GM12891 (cell line): ENCODE measurements around the gene FRMD5.

ENCODE experiments used
- DNase-seq: peaks from one replicate; pipeline ENCODE4 v3.0.0; 2011; ENCODE audit warnings: low spot score; ENCODE audit not compliant: insufficient read length
- FAIRE-seq: peaks from 2 replicates; lab custom pipeline; 2011; peaks lifted over from hg19 to GRCh38; lab: Jason Lieb, UNC
- PAX5 ChIP-seq: IDR thresholded peaks from 2 replicates; pipeline ENCODE4 v1.6.1; 2011; ENCODE audit warnings: low read length, moderate library complexity, mild to moderate bottlenecking; ENCODE audit not compliant: insufficient read depth, severe bottlenecking
- POLR2A ChIP-seq: IDR thresholded peaks from 2 replicates; pipeline ENCODE4 v1.6.1; 2011; ENCODE audit warnings: low read depth, low read length, control low read depth
- POLR2AphosphoS5 ChIP-seq: IDR thresholded peaks from 2 replicates; pipeline ENCODE4 v1.6.1; 2011; ENCODE audit warnings: low read depth, low read length, control low read depth
- POU2F2 ChIP-seq: IDR thresholded peaks from 2 replicates; pipeline ENCODE4 v1.6.1; 2011; ENCODE audit warnings: low read depth, mild to moderate bottlenecking, control low read depth, low read length, moderate library complexity
- SPI1 ChIP-seq: IDR thresholded peaks from 2 replicates; pipeline ENCODE4 v1.6.1; 2011; ENCODE audit warnings: low read depth, low read length, control low read depth
- TAF1 ChIP-seq: IDR thresholded peaks from 2 replicates; pipeline ENCODE4 v1.6.1; 2011; ENCODE audit warnings: low read depth, low read length, control low read depth

FRMD5 gene

DNA sequence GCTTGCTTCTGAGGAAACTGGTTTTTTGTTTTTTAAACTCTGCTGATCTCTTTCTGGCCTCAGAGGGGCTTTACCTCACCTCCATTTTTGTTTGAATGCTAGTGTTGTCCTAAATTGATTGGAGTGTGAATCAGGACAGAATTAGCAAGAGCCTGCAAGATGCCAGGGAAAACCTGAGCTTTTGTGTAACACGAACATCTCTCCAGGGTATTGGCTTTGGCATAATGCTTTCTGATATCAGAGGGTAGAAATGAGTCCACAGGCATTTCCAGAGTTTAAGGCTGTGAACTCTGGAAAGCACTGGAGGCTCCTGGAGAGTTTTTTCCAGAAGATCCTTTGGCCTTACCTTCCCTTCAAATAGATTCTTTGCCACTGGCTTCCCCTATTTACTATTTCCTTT, 281.1 kb downstream of the FRMD5 start:
- DNase-seq: no peak
- TF ChIP-seq TAF1: no peak
- no peak for TF ChIP-seq PAX5
- no peak for TF ChIP-seq POLR2A
- no peak for TF ChIP-seq POLR2AphosphoS5
- no peak for TF ChIP-seq SPI1
- TF ChIP-seq POU2F2: no peak
- FAIRE-seq: no peak

GRCh38 chr15:43913026-43913780, 281.9 kb downstream of the FRMD5 start:
- DNase-seq (no peak), FAIRE-seq (no peak)
- no peak for TF ChIP-seq PAX5
- TF ChIP-seq TAF1: no peak
- TF ChIP-seq POLR2AphosphoS5: no peak
- TF ChIP-seq POLR2A: no peak
- TF ChIP-seq SPI1: no peak
- TF ChIP-seq POU2F2: no peak

DNA sequence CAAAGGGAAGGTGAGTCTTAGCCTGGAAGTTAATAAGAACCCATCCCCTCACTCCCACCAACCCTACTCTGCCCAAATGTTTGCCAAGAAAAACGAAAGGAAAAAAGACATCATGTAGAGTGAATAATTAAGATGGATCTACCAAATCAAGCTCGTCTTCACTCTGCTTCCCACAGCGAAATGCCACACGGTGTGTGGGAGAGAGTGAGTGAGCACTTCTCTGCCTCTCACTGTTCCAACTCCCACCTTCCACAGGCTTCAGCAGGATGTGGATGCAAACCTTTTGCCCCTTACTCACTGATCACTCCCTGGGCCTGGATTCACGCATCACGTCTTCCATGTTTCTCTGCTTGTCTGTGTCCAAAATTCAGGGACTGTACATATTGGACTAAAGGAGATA, 282.9 kb downstream of the FRMD5 start:
- DNase-seq (no peak), FAIRE-seq (no peak)
- TF ChIP-seq POU2F2: no peak
- no peak for TF ChIP-seq POLR2A
- TF ChIP-seq POLR2AphosphoS5: no peak
- TF ChIP-seq PAX5: no peak
- TF ChIP-seq SPI1: no peak
- TF ChIP-seq TAF1: no peak

DNA sequence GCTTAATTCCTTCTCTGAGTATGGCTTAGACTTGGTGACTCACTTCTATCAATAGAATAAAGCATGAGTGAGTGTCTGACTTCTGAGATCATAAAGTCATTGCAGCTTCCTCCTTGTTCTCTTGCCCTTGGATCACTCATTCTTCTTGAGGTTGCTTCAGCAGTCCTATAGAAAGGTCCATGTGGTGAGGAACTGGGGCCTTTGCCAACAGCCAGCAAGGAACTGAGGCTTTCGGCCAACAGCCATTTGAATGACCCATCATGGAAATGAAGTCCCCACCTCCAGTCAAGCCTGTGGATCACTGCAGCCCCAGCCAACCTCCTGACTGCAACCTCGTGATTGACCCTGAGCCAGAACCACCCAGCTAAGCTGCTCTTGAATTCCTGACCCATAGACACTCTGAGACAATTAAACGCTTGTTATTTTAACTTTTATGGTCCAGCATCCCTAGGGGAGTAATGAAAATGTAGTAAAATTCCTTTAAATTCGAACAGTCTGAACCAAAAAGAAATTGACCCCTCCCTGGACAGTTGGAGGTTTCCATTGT, 283.8 kb downstream of the FRMD5 start:
- FAIRE-seq: no peak
- no peak for DNase-seq
- TF ChIP-seq POLR2AphosphoS5: no peak
- TF ChIP-seq SPI1: no peak

DNA sequence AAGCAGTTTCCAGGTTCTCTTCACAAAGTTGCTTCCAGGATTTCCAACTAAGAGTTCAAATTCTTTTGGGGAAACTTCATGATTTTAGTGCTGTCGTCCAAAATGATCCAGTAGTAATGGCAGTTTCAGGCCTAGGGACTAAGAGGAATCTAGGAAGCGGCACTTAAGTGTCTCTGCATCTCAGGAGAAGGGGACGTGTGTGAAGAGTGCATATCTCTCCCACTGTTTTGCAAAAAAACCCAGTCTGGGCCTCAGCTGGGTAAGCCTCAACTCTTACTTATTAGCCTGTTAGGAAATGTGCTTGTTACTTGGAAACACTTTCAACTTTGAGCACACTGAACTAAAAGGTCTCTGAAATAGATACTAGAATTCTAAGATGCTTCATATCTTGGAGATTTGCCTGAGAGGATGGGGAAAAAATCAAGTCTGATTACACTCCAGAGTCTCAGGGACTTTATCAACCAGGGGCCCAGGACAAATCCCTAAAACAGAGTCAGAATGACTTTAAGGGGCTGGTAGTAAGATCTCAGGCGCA, 286.5 kb downstream of the FRMD5 start:
- FAIRE-seq (no peak), DNase-seq (no peak)
- TF ChIP-seq POLR2AphosphoS5 (no peak), POLR2A (no peak), SPI1 (no peak), TAF1 (no peak), POU2F2 (no peak), PAX5 (no peak)

DNA sequence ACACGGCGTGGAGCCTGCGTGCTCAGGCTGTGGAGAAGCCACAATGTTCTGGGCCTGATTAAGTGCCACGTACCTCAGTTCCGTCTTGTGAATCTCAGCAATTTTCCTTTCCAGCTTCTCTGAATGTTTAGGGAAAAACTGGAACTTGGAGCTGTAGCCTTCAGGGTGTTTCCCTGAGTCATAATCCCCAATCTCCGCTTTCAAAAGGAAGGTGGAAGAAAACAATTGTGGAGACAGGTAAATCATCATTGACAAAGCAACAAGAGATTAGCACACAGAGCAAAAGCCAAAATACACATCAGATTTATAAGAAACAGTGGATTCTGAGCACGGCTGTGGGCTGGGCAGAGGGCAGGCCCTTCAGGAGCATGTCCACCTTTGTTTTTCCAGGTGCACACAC, 289.3 kb downstream of the FRMD5 start:
- DNase-seq (no peak), FAIRE-seq (no peak)
- TF ChIP-seq TAF1 (no peak), POLR2A (no peak), SPI1 (no peak), POU2F2 (no peak), POLR2AphosphoS5 (no peak), PAX5 (no peak)

DNA sequence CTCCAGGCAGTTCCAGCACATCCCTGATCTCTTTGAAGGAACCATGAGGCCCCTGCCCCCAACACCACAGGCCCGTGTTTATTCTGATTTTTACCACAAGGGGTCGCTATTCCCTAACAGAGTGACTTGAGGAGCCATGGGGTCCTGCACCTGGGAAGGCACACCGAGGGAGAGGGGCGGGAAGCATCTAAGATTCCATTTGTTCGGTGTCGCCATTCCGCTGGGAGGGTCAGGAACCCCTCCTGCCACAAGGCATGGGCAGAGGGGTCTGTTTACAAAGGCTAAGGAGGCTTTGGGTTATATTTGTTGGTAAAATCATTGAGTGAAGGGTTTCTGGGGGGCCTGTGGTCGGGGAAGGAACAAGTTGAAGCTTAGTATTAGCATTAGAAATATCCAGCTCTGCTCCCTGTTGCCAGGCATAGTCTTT, 291.2 kb downstream of the FRMD5 start:
- DNase-seq: peak; percentile 60
- peak; percentile 81 for FAIRE-seq
- TF ChIP-seq SPI1: no peak
- TF ChIP-seq POU2F2: peak; percentile 59; the same call in 1 of the 2 replicates

- FAIRE-seq: no peak
These were observed 293.6 kb downstream of the FRMD5 start for GRCh38 chr15:43901495-43901894.

GRCh38 chr15:43900996-43901395, 294.1 kb downstream of the FRMD5 start:
- DNase-seq (no peak), FAIRE-seq (no peak)
- TF ChIP-seq PAX5: no peak
- no peak for TF ChIP-seq POLR2AphosphoS5
- TF ChIP-seq POU2F2: no peak
- no peak for TF ChIP-seq TAF1
- no peak for TF ChIP-seq SPI1
- TF ChIP-seq POLR2A: no peak

More at GRCh38 chr15:43901495-43901894, 293.6 kb downstream of the FRMD5 start:
- TF ChIP-seq SPI1 (no peak), POU2F2 (no peak), POLR2AphosphoS5 (no peak), PAX5 (no peak), POLR2A (no peak), TAF1 (no peak)
- no peak for DNase-seq

DNA sequence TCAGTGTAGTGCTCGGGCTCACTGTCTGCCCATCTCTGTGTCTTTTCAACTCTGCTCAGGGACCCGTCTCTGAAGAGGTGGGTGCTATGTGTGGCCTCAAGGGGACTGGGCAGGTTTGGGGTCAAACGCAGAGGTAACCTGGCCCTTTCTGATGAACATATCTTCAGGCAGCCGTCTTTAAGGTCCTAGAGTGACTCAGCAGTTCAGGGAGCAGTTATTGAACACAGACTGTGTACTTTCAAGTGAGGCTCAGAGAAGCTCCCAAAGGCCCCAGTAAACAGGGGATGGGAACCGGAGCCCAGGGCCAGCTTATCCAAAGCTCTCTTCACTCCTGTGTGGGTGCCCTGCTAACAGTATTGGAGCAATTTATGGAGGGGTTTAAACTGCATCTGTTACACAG, 295.1 kb downstream of the FRMD5 start:
- TF ChIP-seq POLR2A: no peak
- no peak for TF ChIP-seq SPI1
- no peak for TF ChIP-seq POLR2AphosphoS5
- TF ChIP-seq POU2F2: no peak
- TF ChIP-seq TAF1: no peak
- TF ChIP-seq PAX5: no peak
- FAIRE-seq (no peak), DNase-seq (no peak)

GRCh38 chr15:43898891-43899290, 296.2 kb downstream of the FRMD5 start:
- DNase-seq (no peak), FAIRE-seq (no peak)
- TF ChIP-seq TAF1 (no peak), SPI1 (no peak), POLR2A (no peak), POU2F2 (no peak), PAX5 (no peak), POLR2AphosphoS5 (no peak)
